Motor neuron (in vitro differentiated cells): ENCODE results near the gene ITPA. TPM values are rescaled to one million over a fixed set of nuclear protein-coding genes. Genes with fewer than 3 reads are reported as not detected.
A peak's percentile ranks its signal among the peaks of the same experiment; 100 is the strongest.

Experiments
- ATAC-seq, 8 experiments: fragments of 200-7000 bp; cut with Tn5 transposase; replicated peaks in 6 of 8; 2 replicates each; pipeline ENCODE4 v1.8.0; 2021; ENCODE audit warnings: mild to moderate bottlenecking in 8 of 8, moderate library complexity in 8 of 8
- H3K27ac ChIP-seq, 2 donors: fragments of 250-450 bp; sonication (Bioruptor Pico); 2 replicates each; pipeline ENCODE4 v1.9.0; 2021; ENCODE audit warnings: antibody characterized with exemption in 2 of 2, mild to moderate bottlenecking in 2 of 2, moderate library complexity in 1 of 2
- H3K4me1 ChIP-seq, 2 donors: fragments of 250-450 bp; sonication (Bioruptor Pico); replicated peaks in 1 of 2; 2 replicates each; pipeline ENCODE4 v1.6.1; 2021; ENCODE audit warnings: antibody characterized with exemption in 2 of 2, mild to moderate bottlenecking in 2 of 2, moderate library complexity in 1 of 2
- H3K4me3 ChIP-seq, 5 donors: fragments of 250-450 bp; sonication (Bioruptor Pico); 2 replicates each; pipeline ENCODE4 v1.9.0; 2021; ENCODE audit warnings: antibody characterized with exemption in 5 of 5, mild to moderate bottlenecking in 5 of 5, moderate library complexity in 4 of 5
- WGBS, 10 experiments: fragments of 450-650 bp; shearing (Covaris generic); methylation state at CpG; one replicate each; pipeline ENCODE4 v1.0.0; 2022; 5-methylcytosine and 5-hydroxymethylcytosine counted together
- in situ Hi-C, 9 experiments: fragments of 400-800 bp; cut with MboI; loops; one replicate each; pipeline ENCODE4 v1.15.0; 2021; ENCODE audit warnings: low sequenced_read_pairs in 9 of 9, low pct_unique_long_range_greater_than_20kb in 2 of 9; ENCODE audit not compliant: unreplicated experiment in 9 of 9
- total RNA-seq, 8 experiments: library from RNA; unstranded; fragments of 300-600 nt; gene quantifications; 2 replicates each; pipeline versions ENCODE4 v1.2.3 to v1.2.4, GENCODE V29; 2022

The ITPA gene
- total RNA-seq, 8 experiments from 2014 or later: 27.7 to 84.2 (median 45.5) TPM

DNA sequence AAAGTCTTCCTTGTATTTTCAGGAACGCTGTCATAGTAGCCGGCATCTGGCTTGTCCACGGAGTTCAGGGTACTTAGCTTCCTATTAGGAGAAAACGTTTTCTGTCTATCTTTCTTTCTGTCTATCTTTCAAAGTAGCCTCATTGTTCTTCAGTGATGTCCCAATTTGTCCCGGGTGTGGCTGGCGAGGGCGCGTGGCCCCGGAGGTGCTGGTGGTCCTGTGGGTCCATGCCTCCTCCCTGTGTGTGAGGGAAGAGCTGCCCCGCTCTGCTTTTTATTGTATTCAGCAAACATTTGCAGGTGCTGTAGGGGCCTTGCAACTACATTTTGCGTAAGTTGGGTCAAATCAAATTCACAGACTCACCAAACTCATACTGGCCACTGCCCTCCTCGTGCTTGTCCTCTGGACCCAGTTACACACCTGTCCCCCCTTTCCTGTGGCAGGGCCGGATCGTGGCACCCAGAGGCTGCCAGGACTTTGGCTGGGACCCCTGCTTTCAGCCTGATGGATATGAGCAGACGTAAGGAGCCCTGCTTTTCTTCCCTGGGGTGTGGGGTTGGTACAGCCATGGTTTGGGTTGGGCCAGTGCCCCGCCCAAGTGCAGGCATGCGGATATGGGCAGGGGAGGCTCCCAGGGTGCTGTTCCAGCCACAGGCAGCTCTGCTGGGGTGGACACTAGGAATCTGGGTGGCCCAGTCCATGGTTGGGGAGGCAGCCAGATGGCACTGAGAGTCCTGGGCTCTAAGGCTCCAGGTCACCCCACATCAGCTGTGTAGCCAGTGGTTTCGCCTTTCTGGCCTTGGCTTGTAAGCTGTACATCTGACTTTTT, 12.3 kb downstream of the ITPA start:
- H3K4me3 ChIP-seq: no peak overlapping the region
- no peak overlapping the region for H3K27ac ChIP-seq
- WGBS, 10 experiments: 60 to 100% (median 87%) methylated on average over 1 to 15 of the region's 18 CpGs
- in situ Hi-C loops: loop anchor here in 1 of 9 experiments (25.0 kb wide), 1 partner anchor 91 kb away; no protein-coding TSS in a partner anchor
- H3K4me1 ChIP-seq: no peaks in the 10 kb centered on the region
- peak in 3 of 8 experiments; percentile 9 to 54 (median 46) for ATAC-seq

DNA sequence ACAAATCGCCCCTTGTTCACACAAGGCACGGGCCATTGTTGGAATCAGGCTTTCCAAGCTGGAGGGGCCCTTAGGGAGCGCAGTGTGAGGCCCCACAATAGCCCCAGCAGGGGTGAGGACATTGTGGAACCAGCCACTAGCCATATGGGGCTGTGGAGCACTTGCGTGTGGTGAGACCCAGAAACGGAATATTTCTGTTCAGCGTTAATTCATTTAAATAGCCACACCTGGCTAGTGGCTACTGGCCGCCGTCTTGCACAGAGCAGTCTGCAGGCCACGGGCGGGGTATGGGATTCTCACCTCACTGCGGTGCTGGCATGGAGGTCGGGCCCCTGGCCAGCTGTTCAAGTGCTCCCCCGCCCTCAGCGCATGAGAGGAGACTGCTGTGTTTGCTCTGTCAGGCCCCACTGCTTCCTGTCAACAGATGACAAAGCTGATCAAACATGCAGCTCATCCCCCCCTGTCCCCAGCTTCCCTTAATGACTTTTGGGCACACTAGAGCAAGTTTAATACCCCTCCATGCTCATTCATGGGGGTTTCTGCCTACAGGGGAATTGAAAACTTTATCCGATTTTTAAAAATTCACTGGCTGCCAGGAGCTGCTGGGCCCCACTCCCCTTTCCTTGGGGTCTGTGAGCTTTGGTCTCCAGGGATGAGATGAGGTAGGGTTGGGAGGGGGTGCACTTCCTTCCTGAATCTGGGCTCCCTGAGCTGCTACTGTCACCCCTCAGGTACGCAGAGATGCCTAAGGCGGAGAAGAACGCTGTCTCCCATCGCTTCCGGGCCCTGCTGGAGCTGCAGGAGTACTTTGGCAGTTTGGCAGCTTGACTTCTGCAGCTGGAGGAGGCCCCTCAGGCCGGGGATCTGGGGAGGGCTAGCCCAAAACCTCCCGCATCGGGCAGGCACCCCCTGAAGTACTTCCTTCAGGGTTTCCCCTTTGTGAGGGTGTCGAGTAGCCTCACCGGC, 13.6 kb downstream of the ITPA start:
- ATAC-seq: peak in 4 of 8 experiments; percentile 21 to 89 (median 61)
- no peaks in the 10 kb centered on the region for H3K4me1 ChIP-seq
- H3K4me3 ChIP-seq: no peak overlapping the region
- no peak overlapping the region for H3K27ac ChIP-seq
- WGBS, 10 experiments: 0 to 92% (median 74%) methylated on average over 3 to 11 of the region's 25 CpGs; no CpG with 5 or more reads in 5 of the 10 experiments
- in situ Hi-C loops: loop anchor here in 1 of 9 experiments (25.0 kb wide), 1 partner anchor 89 kb away; no protein-coding TSS in a partner anchor

DNA sequence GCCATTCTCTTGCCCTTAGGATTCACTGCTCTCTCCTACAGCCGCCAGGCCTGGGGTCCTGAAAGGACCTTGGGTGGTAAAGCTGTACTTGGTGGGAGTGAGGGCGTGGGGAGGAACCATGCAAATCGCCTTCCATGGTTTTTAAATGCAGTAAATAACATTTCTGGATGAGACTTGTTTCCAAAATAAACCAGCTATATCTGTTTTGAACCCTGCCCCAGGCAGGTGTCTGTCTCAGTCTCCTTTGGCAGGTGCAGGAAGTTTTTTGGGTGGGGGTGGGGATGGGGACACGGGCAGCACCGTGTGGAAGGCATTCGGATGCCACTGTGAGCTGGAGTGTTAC, 14.3 kb downstream of the ITPA start:
- ATAC-seq: no peak
- in situ Hi-C loops: loop anchor here in 1 of 9 experiments (25.0 kb wide), 1 partner anchor 89 kb away; no protein-coding TSS in a partner anchor
- WGBS, 10 experiments: 87 to 100% methylated on average over 2 to 4 of the region's 6 CpGs; no CpG with 5 or more reads in 8 of the 10 experiments
- Histone ChIP-seq H3K27ac (no peak overlapping the region), H3K4me3 (no peak overlapping the region), H3K4me1 (no peaks in the 10 kb centered on the region)

DNA sequence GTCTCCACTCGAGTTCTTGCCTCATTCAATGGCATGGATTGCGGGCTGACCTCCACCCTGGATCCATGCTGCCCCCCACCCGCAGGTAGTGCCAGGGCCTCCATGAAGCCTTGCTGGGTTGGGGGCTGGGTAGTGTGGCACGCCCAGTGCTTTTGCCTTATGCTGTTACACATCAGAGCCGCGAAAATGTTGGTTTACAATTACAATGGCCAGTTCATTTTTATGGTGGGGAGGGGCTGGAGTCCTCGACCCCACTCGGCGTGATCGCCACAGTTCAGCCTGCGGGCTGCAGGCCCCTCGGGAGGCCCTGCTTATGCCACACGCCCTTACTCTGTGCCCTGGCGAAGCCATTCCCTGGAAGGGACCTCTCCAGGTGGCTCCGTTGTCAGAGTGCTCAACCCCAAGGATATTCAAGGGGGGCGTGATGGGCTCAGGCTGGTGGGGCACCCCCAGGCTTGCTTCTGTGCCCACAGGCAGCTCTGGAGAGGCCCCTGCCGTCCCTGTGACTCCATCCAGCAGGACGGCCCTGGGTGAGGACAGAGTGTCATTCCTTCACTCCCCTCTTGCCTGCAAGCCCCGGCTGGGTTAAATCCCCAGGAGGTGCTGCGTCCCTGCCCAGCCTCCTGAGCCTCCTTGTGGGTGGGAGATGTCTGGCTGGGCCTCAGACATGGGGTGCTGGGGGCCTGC, 14.8 kb downstream of the ITPA start:
- Histone ChIP-seq H3K27ac (no peak overlapping the region), H3K4me1 (no peaks in the 10 kb centered on the region), H3K4me3 (no peak overlapping the region)
- WGBS, 10 experiments: 75 to 100% (median 89%) methylated on average over 1 to 8 of the region's 20 CpGs; no CpG with 5 or more reads in 4 of the 10 experiments
- no peak for ATAC-seq
- in situ Hi-C loops: loop anchor here in 1 of 9 experiments (25.0 kb wide), 1 partner anchor 88 kb away; no protein-coding TSS in a partner anchor

DNA sequence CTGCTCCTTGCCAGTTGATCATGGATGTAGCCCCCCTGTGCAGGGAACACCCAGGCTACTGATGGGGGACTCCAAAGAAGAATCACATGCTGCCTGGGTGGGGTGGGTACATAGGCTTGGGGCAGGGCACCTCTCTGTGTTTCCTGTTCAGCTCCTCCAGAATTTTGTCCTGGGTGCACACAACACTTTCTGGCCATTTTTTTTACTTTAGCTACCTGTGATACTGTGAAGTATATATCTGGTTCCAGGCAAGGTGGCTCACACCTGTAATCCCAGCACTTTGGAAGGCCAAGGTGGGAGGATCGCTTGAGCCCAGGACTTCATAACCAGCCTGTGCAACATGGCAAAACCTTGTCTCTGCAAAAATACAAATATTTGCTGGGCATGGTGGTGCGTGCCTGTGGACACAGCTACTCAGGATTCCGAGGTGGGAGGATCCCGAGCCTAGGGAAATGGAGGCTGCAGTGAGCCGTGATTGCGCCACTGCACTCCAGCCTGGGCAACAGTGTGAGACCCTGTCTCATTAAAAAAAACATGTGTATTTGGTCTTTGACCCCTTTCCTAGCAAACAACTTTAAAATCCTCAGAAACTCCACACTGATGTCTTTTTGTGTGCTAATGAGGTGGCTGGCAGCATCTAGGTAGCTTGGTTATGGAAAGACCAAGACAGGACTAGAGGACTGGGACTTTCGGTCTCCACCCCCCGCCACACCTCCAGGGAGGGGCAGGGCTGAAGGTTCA, 15.6 kb downstream of the ITPA start:
- no peak overlapping the region for H3K4me3 ChIP-seq
- no peaks in the 10 kb centered on the region for H3K4me1 ChIP-seq
- peak in 3 of 8 experiments; percentile 37 to 62 (median 46) for ATAC-seq
- no peak overlapping the region for H3K27ac ChIP-seq
- in situ Hi-C loops: loop anchor here in 1 of 9 experiments (25.0 kb wide), 1 partner anchor 87 kb away; no protein-coding TSS in a partner anchor
- 72 to 100% (median 86%) methylated on average over 1 to 5 of the region's 8 CpGs; no CpG with 5 or more reads in 5 of the 10 experiments for WGBS, 10 experiments

DNA sequence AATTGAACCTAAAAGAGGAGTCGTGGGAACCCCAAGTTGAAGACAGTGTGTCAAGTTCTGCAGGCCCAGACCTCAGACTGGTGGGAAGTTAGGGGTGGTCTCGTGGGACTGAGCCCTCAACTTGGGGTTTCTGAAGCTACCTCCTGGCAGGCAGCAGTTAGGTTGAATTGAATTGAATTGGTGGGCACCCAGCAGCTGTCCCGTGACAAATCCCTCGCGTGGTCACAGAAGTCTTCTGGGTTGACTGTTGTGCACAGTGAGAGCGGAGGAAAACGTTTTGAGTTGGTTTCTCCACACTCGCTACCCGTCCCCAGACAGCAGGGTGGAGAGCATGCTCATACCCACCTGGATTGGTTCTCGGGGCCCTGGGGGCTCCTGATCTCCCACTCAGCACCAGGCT, 16.8 kb downstream of the ITPA start:
- H3K4me3 ChIP-seq: no peak overlapping the region
- 88 to 100% (median 100%) methylated on average over 1 to 7 of the region's 10 CpGs; no CpG with 5 or more reads in 3 of the 10 experiments for WGBS, 10 experiments
- ATAC-seq: no peak
- no peaks in the 10 kb centered on the region for H3K4me1 ChIP-seq
- no peak overlapping the region for H3K27ac ChIP-seq
- in situ Hi-C loops: no loop called here

DNA sequence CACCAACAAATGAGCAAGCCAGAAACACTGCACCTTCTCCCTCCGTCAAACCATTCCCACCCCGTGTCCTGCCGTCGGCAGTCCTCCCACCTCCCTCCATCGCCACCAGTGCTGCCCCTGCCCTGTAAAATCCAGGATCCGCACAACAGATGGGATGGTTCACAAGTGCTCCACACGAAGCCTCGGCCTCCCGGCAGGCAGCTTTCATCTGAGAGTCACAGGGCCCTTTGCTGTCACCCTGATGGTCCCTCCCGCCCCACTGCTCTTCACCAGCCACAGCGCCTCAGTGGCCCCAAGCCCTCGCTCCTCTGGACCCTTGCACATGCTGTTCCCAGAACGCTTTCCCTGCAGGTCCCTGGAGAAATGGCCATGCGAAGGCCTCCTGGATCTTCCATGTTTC, 17.6 kb downstream of the ITPA start:
- in situ Hi-C loops: no loop called here
- no peak for ATAC-seq
- H3K4me1 ChIP-seq: no peaks in the 10 kb centered on the region
- 53 to 100% (median 89%) methylated on average over 2 to 3 of the region's 14 CpGs; no CpG with 5 or more reads in 6 of the 10 experiments for WGBS, 10 experiments
- H3K27ac ChIP-seq: no peak overlapping the region
- H3K4me3 ChIP-seq: no peak overlapping the region

DNA sequence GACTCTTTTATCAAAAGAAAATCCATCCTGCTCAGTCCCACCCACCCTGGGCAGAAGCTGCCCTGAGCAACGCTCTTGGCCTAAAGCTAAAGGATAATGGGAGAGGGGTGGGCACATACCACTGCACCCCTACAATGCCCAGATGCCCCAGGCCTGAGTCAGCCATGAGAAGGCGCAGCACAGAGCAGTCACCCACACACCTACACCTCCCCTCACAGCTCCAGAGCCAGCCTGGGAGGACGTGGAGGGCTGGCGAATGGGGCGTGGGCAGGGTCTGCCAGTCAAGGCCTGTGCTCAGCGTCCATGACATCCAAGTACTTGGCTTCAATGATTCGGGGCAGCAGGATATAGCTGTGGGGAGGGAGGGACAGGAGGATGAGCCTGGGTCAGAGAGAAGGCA, 18.2 kb downstream of the ITPA start:
- peak in 5 of 8 experiments; percentile 9 to 33 (median 31) for ATAC-seq
- H3K4me1 ChIP-seq: no peaks in the 10 kb centered on the region
- no peak overlapping the region for H3K27ac ChIP-seq
- no peak overlapping the region for H3K4me3 ChIP-seq
- in situ Hi-C loops: no loop called here
- 100% methylated on average over 1 of the region's 7 CpGs; no CpG with 5 or more reads in 8 of the 10 experiments for WGBS, 10 experiments

DNA sequence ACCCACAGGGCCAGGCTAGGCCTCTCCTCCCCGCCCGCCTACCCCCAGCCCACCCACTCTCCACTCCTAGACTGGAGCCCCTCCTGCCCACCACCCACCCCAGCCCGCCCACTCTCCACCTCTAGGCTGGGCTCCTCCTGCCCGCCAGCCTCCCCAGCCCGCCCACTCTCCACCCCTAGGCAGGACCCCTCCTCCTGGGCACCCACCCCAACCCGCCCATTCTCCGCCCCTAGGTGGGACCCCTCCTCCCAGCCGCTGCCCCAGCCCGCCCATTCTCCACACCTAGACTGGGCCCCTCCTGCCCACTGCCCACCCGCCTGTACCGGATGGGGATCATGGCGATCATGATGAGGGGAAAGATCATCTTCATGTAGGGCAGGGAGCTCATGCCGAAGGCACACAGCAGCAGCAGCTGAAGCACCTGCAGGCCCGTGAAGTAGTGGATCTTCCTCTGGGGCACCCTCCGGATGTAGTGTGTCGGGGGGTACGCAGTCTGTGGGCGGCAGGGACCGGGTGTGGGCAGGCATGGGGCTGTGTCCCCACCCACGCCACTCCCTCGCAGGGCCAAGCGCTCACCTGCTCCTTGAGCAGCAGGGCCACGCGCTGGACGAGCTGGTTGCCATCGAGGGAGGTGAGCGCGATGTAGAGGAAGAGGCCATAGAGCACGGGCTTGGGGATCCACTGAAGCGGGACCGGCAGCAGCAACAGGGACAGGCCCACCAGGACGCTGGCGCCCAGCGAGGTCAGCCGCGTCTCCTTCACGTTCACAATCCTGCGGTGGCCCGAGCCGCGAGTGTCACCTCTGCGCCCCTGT, 18.8 kb downstream of the ITPA start:
- Histone ChIP-seq H3K4me3 (no peak overlapping the region), H3K27ac (no peak overlapping the region), H3K4me1 (no peaks in the 10 kb centered on the region)
- in situ Hi-C loops: no loop called here
- WGBS, 10 experiments: 50 to 91% (median 89%) methylated on average over 2 to 20 of the region's 42 CpGs; no CpG with 5 or more reads in 5 of the 10 experiments
- ATAC-seq: peak in 1 of 8 experiments; percentile 9

DNA sequence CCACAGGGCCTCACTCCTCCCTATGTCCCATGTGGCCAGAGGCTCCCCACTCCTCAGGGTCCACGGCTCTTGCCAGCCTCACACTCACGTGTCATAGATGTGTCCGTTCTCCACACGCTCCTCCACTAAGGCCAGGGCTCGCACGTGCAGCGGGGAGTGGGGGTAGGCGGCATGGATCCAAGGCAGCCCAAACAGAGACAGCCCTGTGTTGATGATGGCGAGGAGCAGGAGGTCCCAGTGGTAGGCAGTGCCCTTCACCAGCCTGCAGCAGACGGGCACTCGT, 19.4 kb downstream of the ITPA start:
- Histone ChIP-seq H3K27ac (no peak overlapping the region), H3K4me1 (no peaks in the 10 kb centered on the region), H3K4me3 (no peak overlapping the region)
- no peak for ATAC-seq
- no CpG with 5 or more reads among the region's 11 CpGs for WGBS, 10 experiments
- in situ Hi-C loops: no loop called here

DNA sequence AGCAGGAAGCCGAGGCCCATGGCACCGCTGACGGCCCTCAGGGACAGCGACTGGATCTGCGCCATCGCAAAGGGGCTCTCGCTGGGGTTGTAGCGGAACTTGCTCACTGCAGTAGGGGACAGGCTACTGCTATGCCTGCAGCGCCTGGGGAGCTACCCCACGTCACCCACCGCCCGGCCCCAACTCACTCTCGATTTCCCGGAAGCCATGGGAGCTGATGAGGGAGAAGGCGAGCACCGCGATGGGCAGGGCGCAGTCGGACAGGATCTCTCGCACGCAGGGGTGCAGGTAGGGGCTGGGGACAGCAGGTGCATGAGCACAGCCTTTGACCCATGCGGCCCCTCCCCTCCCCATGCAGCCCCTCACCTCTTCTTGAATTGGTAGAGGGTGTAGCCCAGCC, 19.9 kb downstream of the ITPA start:
- ATAC-seq: no peak
- in situ Hi-C loops: no loop called here
- Histone ChIP-seq H3K27ac (no peak overlapping the region), H3K4me3 (no peak overlapping the region), H3K4me1 (no peaks in the 10 kb centered on the region)
- WGBS, 10 experiments: 90% methylated on average over 2 of the region's 22 CpGs; no CpG with 5 or more reads in 9 of the 10 experiments
